Activated naive CD8-positive, alpha-beta T cell treated with anti-CD3 and anti-CD28 coated beads for 36 hours (primary cell): ENCODE measurements around the gene ACTR6. TPM values are rescaled to one million over a fixed set of nuclear protein-coding genes. Genes with fewer than 3 reads are reported as not detected.
"Not testable (repeated sequence)": the region's sequence is repeated elsewhere in the genome, so short reads cannot be mapped to it uniquely, and the experiment has no call there.

Experiments
- DNase-seq: peaks from one replicate; pipeline ENCODE4 v3.0.0; 2021
- H3K27ac Mint-ChIP-seq: one replicate; pipeline ENCODE4 v1.8.0; 2022; ENCODE audit warnings: mild to moderate bottlenecking, moderate library complexity, mixed read lengths
- H3K27me3 Mint-ChIP-seq: one replicate; pipeline ENCODE4 v1.8.0; 2022; ENCODE audit warnings: mild to moderate bottlenecking, mixed read lengths
- H3K36me3 Mint-ChIP-seq: one replicate; pipeline ENCODE4 v1.8.0; 2021; ENCODE audit warnings: mild to moderate bottlenecking, mixed read lengths
- H3K4me1 Mint-ChIP-seq: one replicate; pipeline ENCODE4 v1.8.0; 2021; ENCODE audit warnings: mixed read lengths
- H3K4me3 Mint-ChIP-seq: one replicate; pipeline ENCODE4 v1.8.0; 2022; ENCODE audit warnings: mild to moderate bottlenecking, moderate library complexity, mixed read lengths
- H3K9me3 Mint-ChIP-seq: one replicate; pipeline ENCODE4 v1.8.0; 2022; ENCODE audit warnings: mixed read lengths
- total RNA-seq, 2 experiments: library from RNA; stranded (reverse); gene quantifications; one replicate each; pipeline ENCODE4 v1.2.3, GENCODE V29; 2021

The ACTR6 gene
- total RNA-seq, 2 experiments from 2014 or later, result 27.1 to 27.9 TPM

DNA sequence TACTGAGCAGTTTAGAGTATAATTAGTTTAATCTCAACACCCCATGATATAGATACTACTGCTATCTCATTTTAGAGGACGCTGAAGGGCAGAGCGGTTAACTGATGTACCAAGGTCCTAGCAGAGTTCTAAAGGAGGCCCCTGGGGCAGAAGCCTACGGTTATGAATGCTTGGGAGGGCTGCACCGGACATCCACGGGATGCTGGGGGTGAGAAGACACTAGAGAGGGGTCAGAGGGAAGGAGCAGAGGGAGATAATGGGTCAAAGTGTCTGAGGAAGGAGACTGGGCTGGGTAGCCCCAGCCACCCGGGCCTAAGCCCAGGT lies 1.6 kb upstream of the ACTR6 start:
- peak overlapping the region; percentile 77 for H3K27ac Mint-ChIP-seq
- H3K36me3 Mint-ChIP-seq, result peaks cover 20% of the 10 kb centered on the region
- H3K4me3 Mint-ChIP-seq, result peak overlapping the region; percentile 97
- H3K4me1 Mint-ChIP-seq, result peaks cover 24% of the 10 kb centered on the region
- no peak for DNase-seq
- H3K27me3 Mint-ChIP-seq, result no peaks in the 10 kb centered on the region
- H3K9me3 Mint-ChIP-seq, result no peaks in the 10 kb centered on the region

DNA sequence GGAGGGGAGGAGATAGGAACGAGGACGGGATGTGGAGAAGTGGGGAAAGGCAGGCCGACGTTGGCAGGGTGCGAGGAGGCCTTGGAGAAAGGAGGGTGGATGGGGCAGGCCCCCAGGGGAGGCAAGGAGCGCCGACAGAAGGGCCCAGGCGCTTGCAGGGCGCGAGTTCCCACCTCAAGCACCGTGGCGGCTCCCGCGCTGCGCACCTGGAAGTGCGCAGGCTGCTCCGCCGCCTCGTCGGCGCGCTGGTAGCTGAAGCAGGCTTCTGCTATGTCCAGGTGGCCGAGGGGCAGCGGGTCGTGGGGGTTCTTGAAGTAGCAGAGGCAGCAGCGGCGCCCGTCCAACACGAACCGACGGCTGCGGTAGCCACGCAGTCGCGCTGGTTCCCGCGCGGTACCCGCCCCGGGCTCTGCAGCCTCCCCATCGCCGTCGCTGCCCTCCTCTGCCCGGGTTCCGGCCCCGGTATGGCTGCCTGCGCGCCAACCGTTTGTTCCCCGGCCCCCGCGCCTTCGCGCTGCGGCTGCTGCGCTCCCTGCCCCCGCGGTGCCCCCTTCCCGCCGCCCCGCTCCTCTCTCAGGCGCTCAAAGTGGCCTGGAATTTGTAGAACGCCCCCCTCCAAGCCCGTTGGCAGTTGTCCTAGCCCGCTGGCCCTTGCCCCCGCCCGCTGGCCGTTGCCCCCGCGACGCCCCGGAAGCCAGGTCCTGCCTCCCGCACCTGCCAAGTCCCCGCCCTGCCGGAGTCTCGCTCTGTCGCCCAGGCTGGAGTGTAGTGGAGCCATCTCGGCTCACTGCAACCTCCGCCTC lies 1.1 kb upstream of the ACTR6 start:
- peaks cover 14% of the 10 kb centered on the region for H3K36me3 Mint-ChIP-seq
- H3K4me3 Mint-ChIP-seq, result peak overlapping the region; percentile 97
- DNase-seq, result peak; percentile 82
- no peaks in the 10 kb centered on the region for H3K27me3 Mint-ChIP-seq
- peaks cover 24% of the 10 kb centered on the region for H3K4me1 Mint-ChIP-seq
- H3K27ac Mint-ChIP-seq, result peak overlapping the region; percentile 99
- no peaks in the 10 kb centered on the region for H3K9me3 Mint-ChIP-seq

DNA sequence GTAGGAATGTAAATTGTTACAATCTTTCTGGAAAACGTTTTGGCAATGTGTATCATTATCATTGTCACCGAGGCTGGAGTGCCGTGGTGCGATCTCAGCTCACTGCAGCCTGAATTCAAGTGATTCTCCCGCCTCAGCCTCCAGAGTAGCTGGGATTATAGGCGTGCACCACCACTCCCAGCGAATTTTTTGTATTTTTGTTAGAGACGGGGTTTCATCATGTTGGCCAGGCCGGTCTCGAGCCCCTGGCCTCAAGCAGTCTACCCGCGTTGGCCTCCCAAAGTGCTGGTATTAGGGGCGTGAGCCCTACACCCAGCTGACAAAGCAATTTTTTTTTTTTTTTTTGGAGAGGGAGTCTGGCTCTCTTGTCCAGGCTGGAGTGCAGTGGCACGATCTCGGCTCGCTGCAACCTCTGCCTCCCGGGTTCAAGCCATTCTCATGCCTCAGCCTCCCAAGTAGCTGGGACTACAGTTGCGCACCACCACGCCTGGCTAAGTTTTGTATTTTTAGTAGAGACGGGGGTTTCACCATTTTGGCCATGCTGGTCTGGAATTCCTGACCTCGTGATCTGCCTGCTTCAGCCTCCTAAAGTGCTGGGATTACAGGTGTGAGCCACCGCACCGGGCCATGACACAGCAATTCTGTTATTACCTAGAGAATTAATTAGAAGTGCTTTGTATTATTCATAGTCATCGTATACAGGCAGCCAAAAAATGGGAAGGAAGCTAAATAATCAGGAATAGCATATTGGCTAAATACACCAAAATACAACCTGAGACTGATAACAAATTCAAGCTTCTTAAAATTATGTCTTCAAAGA lies 1.2 kb downstream of the ACTR6 start:
- Mint-ChIP-seq H3K4me1 (peaks cover 24% of the 10 kb centered on the region), H3K27me3 (no peaks in the 10 kb centered on the region), H3K9me3 (no peaks in the 10 kb centered on the region), H3K36me3 (peaks cover 8% of the 10 kb centered on the region), H3K27ac (peak overlapping the region; percentile 99), H3K4me3 (peak overlapping the region; percentile 97)
- DNase-seq, result no peak

DNA sequence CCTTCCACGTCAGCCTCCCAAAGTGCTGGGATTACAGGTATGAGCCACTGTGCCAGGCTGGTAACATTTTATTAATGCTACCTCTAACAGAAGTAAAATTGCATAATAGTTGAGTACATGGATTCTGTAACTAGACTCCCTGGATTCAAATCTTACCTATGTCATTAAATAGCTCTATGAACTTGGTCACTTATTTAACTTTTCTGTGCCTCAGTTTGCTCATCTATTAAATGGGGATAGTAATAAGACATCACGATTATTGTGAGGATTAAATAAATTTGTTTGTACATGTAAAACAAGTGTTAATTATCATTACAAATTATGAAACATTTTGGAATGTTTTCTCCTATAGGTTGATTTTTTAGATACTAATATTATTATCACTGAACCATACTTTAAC lies 6.7 kb downstream of the ACTR6 start:
- H3K27me3 Mint-ChIP-seq, result no peaks in the 10 kb centered on the region
- H3K27ac Mint-ChIP-seq, result no peak overlapping the region
- H3K36me3 Mint-ChIP-seq, result peaks cover 5% of the 10 kb centered on the region
- no peaks in the 10 kb centered on the region for H3K9me3 Mint-ChIP-seq
- H3K4me3 Mint-ChIP-seq, result no peak overlapping the region
- H3K4me1 Mint-ChIP-seq, result peaks cover 8% of the 10 kb centered on the region
- no peak for DNase-seq

DNA sequence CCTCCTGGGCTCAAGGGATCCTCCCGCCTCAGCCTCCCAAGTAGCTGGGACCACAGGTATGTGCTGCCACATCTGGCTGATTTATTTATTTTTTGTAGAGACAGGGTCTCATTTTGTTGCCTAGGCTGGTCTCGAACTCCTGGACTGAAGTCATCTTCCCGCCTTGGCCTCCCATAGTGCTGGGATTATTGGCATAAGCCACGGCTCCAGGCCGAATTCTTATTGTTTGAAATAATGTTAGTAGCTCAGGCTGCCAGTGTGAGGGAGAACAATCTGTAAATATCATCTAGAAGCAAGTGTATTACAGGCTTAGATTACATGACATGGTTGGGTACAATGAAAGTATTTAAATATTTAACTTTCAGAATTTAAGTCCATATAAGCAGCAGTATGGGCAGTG lies 8.2 kb downstream of the ACTR6 start:
- Mint-ChIP-seq H3K9me3 (no peaks in the 10 kb centered on the region), H3K4me3 (no peak overlapping the region), H3K27ac (no peak overlapping the region), H3K27me3 (no peaks in the 10 kb centered on the region), H3K4me1 (no peaks in the 10 kb centered on the region), H3K36me3 (peaks cover 5% of the 10 kb centered on the region)
- DNase-seq, result no peak

DNA sequence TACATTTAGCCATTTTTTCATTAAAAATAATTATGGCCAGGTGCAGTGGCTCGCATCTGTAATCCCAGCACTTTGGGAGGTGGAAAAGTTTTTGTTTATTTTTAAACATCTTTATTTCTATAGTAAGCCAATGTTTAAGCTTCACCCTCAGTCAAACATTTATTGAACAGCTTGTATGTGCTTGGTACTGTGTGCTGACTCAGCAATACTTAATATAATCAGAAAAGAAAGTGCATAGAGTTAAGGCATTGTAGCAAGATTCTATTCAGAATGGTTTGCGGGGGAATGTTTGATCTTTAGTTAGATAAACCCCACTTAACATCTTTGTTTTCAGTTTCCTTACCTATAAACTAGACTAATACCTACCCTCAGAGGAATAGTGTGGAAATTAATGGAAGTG lies 11.1 kb downstream of the ACTR6 start:
- no peaks in the 10 kb centered on the region for H3K4me1 Mint-ChIP-seq
- no peaks in the 10 kb centered on the region for H3K27me3 Mint-ChIP-seq
- H3K27ac Mint-ChIP-seq, result no peak overlapping the region
- H3K36me3 Mint-ChIP-seq, result peaks cover 5% of the 10 kb centered on the region
- DNase-seq, result no peak
- no peaks in the 10 kb centered on the region for H3K9me3 Mint-ChIP-seq
- H3K4me3 Mint-ChIP-seq, result no peak overlapping the region

DNA sequence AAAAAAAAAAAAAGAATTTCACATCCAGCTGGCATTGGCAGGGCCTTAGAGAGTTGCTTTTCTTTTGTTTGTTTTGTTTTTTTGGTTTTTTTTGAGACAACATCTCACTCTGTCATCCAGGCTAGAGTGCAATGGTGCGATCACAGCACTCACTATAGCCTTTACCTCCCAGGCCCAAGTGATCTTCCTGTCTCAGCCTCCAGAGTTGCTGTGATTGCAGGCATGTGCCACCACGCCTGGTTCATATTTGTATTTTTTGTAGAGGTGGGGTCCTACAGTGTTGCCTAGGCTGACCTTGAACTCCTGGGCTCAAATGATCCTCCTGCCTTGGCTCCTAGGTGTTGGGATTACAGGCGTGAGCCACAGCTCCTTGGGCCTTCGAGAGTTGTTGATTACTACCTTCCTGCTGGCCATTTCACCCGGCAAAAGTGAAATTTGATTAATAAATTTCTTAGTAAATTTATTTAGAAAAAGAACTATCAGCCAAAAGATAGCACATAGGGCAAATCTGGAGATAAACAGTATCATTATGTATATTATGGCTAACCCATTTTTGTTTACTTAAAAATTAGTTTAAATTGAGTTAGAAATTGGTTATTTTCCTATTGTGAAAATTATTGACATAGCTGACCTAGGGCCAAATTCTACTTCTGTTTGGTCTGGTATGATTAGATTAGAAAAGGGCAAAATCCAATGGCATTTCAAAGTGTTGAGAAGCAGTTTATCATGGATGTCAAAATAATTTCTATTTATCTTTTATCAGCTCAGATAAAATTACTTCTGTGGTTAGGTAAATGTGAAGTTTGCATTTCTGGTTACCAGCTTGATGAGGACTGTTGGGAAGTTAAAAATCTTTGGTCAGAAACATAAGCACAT lies 12.6 kb downstream of the ACTR6 start:
- Mint-ChIP-seq H3K36me3 (peaks cover 9% of the 10 kb centered on the region), H3K4me3 (no peak overlapping the region), H3K27ac (no peak overlapping the region), H3K27me3 (no peaks in the 10 kb centered on the region), H3K4me1 (no peaks in the 10 kb centered on the region), H3K9me3 (no peaks in the 10 kb centered on the region)
- no peak for DNase-seq

DNA sequence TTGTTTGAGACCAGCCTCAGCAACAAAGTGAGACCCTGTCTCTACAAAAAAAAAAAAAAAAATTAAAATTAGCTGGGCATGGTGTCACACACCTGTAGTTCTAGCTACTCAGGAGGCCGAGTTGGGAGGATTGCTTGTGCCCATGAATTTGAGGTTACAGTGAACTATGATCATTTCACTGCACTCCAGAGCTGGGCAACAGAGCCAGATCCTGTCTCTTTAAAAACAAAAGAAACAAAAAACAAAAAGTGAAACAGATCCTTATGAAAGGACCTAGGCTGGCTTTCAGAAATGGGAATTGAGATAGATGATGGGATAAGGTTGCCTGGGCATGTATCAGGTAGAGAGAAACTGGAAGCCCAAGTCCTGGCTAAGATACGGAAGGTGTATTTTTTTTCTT lies 13.9 kb downstream of the ACTR6 start:
- no peak overlapping the region for H3K4me3 Mint-ChIP-seq
- H3K27me3 Mint-ChIP-seq, result no peaks in the 10 kb centered on the region
- no peaks in the 10 kb centered on the region for H3K4me1 Mint-ChIP-seq
- H3K9me3 Mint-ChIP-seq, result no peaks in the 10 kb centered on the region
- DNase-seq, result no peak
- H3K27ac Mint-ChIP-seq, result peak overlapping the region; percentile 5
- H3K36me3 Mint-ChIP-seq, result peaks cover 5% of the 10 kb centered on the region

DNA sequence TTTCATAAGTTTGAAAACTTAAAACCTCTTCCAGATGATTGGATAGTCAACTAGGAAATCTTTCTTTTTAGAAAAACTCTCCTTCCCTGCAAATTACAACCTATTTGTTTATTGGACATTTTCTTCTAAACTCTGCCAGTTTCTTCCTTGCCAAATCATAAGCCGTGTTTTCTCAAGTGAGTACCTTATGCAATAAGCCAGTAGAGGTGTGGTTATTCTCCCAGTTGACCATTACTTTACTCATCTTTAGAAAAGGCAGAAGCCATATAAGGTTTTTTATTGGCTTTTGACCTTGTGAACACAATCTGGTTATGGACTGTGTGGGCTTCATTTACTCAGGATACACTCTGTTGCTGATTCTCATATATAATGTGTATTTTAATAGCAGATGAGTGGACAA lies 14.6 kb downstream of the ACTR6 start:
- Mint-ChIP-seq H3K27ac (peak overlapping the region; percentile 42), H3K9me3 (no peaks in the 10 kb centered on the region), H3K4me3 (no peak overlapping the region), H3K4me1 (no peaks in the 10 kb centered on the region), H3K36me3 (peaks cover 6% of the 10 kb centered on the region), H3K27me3 (no peaks in the 10 kb centered on the region)
- DNase-seq, result no peak

DNA sequence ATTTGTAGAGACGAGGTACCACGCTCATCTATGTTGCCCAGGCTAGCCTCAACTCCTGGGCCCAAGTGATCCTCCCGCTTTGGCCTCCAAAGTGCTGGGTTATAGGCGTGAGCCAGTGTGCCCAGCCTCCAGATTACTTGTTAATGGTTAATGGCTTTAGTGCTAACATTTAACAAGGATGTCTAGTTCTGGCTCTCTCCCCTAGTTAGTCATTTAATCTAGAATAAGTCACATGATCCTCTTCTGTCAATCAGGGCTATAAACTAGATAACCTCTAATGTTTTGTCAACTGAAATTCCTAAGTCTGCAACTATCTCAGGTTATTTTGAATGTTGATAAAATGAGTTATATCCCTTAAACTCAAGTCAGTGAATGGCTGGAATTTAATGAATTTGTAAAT lies 15.7 kb downstream of the ACTR6 start:
- no peak overlapping the region for H3K4me3 Mint-ChIP-seq
- H3K27me3 Mint-ChIP-seq, result no peaks in the 10 kb centered on the region
- H3K4me1 Mint-ChIP-seq, result no peaks in the 10 kb centered on the region
- H3K9me3 Mint-ChIP-seq, result no peaks in the 10 kb centered on the region
- H3K27ac Mint-ChIP-seq, result no peak overlapping the region
- peaks cover 6% of the 10 kb centered on the region for H3K36me3 Mint-ChIP-seq
- no peak for DNase-seq

DNA sequence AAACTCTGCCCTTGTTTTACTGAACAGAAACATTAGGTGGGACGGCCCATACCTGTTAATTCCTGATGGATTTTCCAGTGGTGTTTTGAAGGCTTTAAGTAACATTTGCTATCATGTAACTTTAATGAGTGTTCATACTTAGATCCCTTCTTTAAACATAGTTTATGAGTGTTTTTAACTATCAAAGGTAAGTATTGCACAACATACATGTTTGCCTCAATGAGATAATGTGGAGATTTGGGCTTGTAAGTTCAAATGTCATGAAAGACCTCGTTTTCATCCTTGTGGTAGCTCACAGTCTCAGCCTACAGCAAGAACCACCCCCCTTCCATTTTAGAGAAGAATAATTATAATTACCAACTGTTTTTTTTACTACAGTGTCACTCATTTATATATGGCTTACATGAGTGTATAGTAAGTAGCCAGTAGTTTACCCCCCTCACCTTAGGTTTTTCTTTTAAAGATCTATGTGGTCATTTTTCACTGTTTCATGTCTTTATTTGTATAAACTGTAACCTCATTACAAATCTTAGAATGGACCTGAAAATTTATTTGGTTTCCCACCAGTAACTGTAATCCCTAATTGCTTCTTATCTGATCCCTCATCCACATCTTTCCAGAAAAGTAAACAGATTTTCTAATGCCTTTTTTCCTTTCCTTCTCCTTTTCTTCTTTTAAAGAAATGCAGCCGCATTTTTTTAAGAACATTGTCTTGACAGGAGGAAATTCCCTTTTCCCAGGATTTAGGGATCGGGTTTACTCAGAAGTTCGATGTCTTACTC lies 18.9 kb downstream of the ACTR6 start:
- DNase-seq, result no peak
- Mint-ChIP-seq H3K9me3 (no peaks in the 10 kb centered on the region), H3K4me1 (no peaks in the 10 kb centered on the region), H3K27me3 (no peaks in the 10 kb centered on the region), H3K27ac (no peak overlapping the region), H3K4me3 (no peak overlapping the region), H3K36me3 (peaks cover 8% of the 10 kb centered on the region)

DNA sequence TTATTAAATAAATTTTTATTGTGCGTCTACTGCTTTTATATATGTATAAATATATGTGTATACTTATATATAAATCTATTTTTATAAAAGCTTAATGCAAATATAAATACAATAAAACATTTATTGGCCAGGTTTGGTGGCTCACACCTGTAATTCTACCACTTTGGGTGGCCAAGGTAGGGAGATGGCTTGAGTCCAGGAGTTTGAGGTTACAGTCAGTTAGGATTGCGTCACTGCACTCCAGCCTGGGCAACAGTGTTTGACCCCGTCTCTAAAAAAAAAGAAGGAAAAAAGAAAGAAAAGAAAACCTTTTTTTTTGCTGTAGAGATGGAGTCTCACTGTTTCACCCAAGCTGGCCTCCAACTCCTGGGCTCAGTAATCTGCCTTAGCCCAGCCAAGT lies 20.9 kb downstream of the ACTR6 start:
- Mint-ChIP-seq H3K27ac (no peak overlapping the region), H3K27me3 (no peaks in the 10 kb centered on the region), H3K4me1 (no peaks in the 10 kb centered on the region), H3K36me3 (peaks cover 12% of the 10 kb centered on the region), H3K9me3 (no peaks in the 10 kb centered on the region), H3K4me3 (no peak overlapping the region)
- no peak for DNase-seq

DNA sequence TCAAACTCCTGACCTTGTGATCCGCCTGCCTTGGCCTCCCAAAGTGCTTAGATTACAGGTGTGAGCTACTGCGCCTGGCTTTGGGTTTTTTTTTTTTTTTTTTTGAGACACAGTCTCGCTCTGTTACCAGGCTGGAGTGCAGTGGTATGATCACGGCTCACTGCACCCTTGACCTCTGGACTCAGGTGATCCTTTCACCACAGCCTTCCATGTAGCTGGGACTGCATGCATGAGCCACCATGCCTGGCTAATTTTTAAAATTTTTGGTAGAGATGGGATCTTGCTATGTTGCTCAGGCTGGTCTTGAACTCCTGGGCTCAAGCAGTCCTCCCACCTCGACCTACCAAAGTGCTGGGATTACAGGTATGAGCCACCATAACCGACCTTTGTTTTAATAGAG lies 21.6 kb downstream of the ACTR6 start:
- not testable (repeated sequence) for DNase-seq, H3K27me3 Mint-ChIP-seq, H3K9me3 Mint-ChIP-seq, H3K4me1 Mint-ChIP-seq, H3K27ac Mint-ChIP-seq, H3K4me3 Mint-ChIP-seq
- peaks cover 11% of the 10 kb centered on the region for H3K36me3 Mint-ChIP-seq

DNA sequence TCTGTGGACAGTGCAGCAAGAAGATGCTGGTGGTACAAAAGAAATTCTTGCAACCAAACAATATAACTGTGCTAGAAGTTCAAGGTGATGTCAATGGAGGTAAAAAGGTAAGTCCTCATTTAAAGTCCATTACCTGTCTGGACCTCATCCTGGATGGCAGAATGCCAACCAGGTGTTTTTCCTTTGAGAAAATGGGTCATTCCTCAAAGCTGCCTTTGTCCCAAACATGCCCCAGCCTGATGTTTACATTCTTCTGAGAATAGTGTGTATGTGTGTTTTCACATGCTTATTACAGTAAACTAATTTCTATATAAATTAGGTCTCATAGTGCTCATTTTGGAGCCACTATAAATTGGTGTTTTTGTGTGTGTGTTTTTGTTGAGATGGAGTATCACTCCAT lies 24.9 kb downstream of the ACTR6 start:
- Mint-ChIP-seq H3K4me1 (no peaks in the 10 kb centered on the region), H3K4me3 (no peak overlapping the region)

More for the DNA sequence above, 24.9 kb downstream of the ACTR6 start:
- no peaks in the 10 kb centered on the region for H3K27me3 Mint-ChIP-seq
- no peaks in the 10 kb centered on the region for H3K9me3 Mint-ChIP-seq
- H3K27ac Mint-ChIP-seq, result no peak overlapping the region
- H3K36me3 Mint-ChIP-seq, result peaks cover 6% of the 10 kb centered on the region
- DNase-seq, result no peak
